Measurements from ENCODE around the gene WRAP73.

Gene WRAP73

DNA sequence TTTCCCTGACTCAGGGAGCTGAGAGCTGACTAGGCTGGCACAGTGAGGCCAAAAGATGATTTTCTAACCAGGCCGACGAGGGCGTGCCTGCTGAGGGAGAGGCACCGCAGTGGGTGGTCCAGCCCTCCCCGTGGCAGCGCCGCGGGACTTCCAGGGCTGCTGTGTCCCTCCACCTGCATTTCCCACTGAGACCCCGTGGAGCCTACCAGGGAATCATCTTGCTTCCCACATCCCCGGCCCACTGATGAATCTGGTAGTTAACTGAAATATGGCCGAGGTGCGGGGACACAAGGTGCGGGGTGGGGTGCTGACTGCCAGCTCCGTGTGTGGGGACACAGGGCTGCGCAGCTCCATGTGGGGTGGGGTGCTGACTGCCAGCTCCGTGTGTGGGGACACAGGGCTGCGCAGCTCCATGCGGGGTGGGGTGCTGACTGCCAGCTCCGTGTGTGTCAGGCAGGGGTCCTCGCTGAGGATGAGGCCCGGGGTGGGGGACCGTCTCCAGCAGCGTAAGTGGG, 10.4 kb downstream of the WRAP73 start:
- no peak for DNase-seq (ENCODE audit: low read depth)
- no peak overlapping the region for H3K4me3 ChIP-seq (ENCODE audit: low read length)
- TF ChIP-seq, protein P1, sequence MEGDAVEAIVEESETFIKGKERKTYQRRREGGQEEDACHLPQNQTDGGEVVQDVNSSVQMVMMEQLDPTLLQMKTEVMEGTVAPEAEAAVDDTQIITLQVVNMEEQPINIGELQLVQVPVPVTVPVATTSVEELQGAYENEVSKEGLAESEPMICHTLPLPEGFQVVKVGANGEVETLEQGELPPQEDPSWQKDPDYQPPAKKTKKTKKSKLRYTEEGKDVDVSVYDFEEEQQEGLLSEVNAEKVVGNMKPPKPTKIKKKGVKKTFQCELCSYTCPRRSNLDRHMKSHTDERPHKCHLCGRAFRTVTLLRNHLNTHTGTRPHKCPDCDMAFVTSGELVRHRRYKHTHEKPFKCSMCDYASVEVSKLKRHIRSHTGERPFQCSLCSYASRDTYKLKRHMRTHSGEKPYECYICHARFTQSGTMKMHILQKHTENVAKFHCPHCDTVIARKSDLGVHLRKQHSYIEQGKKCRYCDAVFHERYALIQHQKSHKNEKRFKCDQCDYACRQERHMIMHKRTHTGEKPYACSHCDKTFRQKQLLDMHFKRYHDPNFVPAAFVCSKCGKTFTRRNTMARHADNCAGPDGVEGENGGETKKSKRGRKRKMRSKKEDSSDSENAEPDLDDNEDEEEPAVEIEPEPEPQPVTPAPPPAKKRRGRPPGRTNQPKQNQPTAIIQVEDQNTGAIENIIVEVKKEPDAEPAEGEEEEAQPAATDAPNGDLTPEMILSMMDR (conservative IDR thresholded peaks at IDR 0.05; ENCODE audit: low read length) = no peak

DNA sequence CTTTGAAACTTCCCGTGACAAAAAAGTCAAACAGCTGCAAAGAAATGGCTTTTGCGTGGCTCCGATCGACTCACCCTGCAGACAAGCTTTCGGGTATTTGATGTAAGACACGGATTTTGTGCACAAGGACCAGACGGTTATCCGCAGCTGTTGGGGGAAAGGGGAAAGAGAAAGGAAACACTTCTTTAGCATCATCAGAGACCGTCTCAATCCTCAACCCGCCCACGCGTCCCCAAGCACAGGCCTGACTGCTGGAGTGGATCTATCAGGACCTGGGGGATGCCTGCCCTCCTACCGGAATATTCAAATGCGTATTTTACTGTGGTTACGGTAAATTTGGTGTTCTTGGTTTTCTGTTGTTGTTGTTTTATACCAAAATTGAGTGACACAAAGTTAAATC, 11.2 kb downstream of the WRAP73 start:
- no peak for DNase-seq (ENCODE audit: low read depth)
- TF ChIP-seq, protein P1 (conservative IDR thresholded peaks at IDR 0.05; ENCODE audit: low read length) = no peak
- H3K4me3 ChIP-seq (ENCODE audit: low read length) = no peak overlapping the region

DNA sequence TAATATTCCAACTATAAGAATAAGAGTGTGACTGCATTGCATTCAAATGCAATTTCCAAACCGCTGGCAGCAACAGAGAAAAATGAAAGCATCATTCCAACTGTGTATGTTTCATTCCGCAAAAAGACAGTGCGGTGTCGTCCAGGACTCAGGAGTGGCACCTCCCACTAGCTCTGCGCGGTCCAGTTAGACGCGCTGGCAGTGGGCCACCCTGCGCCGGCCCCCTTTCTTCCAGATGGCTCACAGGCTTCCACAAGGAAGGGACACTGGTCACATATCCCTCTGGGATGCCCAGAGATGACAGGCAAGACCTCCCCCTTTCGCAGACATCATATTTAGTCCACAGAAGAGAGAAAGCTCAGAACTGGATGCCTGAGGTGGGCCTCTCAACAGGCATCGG, 11.9 kb downstream of the WRAP73 start:
- DNase-seq (ENCODE audit: low read depth) = no peak
- no peak overlapping the region for H3K4me3 ChIP-seq (ENCODE audit: low read length)
- TF ChIP-seq, protein P1 (conservative IDR thresholded peaks at IDR 0.05; ENCODE audit: low read length) = no peak

DNA sequence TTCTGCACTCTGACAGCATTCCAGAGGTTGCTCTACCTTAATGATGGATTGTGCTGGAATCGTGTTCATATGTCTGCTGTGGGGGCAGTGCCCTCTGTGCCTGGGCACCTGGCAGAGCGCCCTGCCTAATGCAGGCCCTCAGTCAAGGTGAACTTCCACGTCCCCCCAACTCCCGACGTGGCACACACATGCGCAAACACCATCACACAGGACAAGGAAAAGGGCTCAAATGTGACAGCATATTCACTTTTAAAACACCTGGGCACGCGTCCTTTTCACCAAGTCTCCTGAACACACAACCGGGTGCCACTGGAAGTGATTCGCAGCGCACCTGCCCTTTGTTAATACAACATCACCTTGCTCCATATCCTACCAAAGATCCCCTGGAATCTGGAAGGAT, 13.4 kb downstream of the WRAP73 start:
- H3K4me3 ChIP-seq (ENCODE audit: low read length) = no peak overlapping the region
- no peak for DNase-seq (ENCODE audit: low read depth)
- TF ChIP-seq, protein P1 (conservative IDR thresholded peaks at IDR 0.05; ENCODE audit: low read length) = no peak

DNA sequence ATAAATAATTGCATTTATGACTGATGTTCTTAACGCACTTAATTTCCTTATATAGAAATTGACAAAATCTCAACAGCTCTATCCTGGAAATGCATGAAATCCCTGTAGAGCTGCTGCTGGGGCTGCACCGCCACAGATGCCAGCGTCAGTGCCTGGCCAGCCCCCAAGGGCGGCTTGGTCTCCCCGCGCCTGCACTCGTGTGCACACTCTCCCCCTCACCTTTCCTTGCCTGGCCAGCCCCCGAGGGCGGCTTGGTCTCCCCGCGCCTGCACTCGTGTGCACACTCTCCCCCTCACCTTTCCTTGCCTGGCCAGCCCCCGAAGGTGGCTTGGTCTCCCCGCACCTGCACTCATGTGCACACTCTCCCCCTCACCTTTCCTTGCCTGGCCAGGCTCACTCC, 13.8 kb downstream of the WRAP73 start:
- TF ChIP-seq, protein P1 (conservative IDR thresholded peaks at IDR 0.05; ENCODE audit: low read length) = no peak
- H3K4me3 ChIP-seq (ENCODE audit: low read length) = no peak overlapping the region
- DNase-seq (ENCODE audit: low read depth) = no peak

DNA sequence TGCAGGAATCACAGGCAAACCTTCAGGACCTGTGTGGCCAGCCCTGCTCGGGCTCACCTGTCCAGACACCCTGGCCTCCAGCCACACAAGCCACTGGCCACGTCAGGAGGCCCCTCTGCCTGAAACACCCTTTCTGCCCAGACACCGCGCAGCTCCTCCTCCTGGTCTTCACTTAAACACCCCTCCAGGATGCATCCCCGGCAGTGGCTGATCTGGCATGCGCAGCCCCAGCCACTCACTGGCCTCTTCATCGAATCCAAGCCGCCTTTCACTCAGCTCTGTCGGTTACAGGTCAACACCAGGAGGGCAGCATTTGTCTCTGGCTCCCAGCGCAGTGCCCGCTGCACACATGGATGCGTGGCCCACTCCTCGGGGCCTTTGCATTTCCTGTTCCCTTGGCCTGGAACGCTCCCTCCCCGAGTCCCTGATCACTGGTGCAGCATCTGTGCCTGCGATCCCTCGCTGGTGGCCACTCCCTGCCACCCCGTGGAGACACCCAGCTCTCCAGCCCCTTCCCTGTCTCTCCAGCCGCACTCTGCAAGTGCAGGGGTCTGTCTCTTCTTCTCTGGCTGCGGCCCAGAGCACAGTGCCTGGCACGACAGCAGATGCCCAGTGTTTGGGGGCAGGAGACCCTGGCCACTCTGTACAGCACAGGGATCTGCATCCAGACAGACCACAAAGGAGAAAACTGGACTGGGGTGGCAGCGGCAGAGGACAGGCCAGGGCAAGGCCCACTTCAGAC, 15.7 kb downstream of the WRAP73 start:
- TF ChIP-seq, protein P1 (conservative IDR thresholded peaks at IDR 0.05; ENCODE audit: low read length) = no peak
- no peak overlapping the region for H3K4me3 ChIP-seq (ENCODE audit: low read length)
- no peak for DNase-seq (ENCODE audit: low read depth)

DNA sequence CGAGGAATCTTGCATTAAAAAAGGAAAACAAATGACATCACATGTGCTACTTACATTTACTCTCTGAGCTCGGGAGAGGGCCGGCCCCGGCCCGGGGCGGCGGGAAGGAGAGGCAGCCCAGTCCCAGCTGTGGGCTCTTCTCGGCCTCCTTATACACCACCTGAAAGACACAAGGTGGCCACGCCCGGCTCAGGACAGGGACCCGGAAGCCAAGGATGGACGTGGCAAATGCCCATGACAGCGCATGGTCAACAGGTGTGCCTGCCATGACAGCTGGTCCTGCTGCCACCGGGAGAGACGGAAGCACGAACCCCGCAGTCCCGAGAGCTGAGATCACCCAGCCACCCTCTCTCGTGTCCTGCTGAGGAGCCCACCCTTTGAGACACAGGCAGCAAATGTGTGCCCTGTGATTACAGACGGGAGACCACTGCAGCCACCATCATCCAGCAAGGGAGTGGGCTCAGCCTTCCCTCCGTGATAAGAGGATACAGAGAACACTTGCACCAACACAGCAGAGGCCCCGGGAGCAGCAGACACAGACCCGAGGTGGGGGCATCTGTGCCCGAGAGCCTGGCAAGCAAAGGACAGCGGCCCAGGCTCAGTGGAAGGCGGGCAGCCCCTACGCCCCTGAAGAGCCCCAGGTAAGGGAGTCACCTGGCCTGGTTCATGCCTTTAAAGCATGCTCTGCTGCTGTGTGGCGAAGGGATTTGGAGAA, 16.4 kb downstream of the WRAP73 start:
- H3K4me3 ChIP-seq (ENCODE audit: low read length) = no peak overlapping the region

More for the DNA sequence above, 16.4 kb downstream of the WRAP73 start:
- TF ChIP-seq, protein P1 (conservative IDR thresholded peaks at IDR 0.05; ENCODE audit: low read length) = no peak
- no peak for DNase-seq (ENCODE audit: low read depth)
